NCI-H510A (cell line): ENCODE data around the gene TNS1.
A peak's percentile ranks its signal among the peaks of the same experiment; 100 is the strongest.

Experiments
- DNase-seq: peaks from one replicate; lab custom pipeline; 2025; lab: John Stamatoyannopoulos, UW

The TNS1 gene

DNA sequence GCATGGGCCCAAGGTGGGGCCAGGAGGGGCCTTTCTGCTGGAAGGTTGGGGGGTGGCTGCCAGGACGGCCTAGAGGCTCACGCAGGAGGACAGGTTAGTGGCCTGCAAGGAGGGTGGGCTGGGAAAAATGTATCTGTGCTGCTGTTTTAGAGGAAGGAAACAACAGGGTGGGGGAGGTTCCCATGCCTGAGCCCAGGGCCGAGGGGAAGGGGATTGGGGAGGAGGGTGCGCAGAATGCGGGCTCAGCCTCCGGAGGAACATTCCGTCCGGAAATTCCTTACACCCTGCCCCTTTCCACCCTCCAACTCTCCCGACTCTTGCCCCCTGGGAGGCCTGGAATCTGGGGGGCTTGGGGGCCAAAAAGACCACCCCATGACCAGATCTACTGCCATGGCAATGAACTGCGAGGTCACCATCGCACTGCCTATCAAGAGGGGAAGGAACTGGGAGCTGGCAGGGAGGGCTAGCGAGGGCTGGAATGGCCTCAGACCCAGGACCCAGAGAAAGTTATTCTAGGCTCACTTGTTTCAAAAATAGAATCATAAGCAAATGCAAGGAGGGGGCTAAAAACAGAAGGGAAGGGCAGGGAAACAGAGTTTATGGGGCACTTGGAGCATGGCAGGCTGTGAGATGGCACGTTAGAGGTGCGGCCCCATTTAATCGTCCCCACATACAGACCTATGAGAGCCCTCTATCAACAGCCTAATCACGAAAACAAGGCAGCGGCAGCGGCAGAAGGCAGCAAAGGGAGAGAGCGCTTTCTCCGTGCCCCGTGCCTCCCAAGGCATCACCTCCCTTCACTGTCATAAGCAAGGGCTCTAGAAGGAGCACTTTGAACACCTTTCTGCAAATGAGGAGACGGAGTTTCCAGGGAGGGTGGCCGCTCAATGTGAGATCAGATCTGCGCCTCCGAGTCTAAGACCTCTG, 90.4 kb downstream of the TNS1 start:
- DNase-seq = no peak

DNA sequence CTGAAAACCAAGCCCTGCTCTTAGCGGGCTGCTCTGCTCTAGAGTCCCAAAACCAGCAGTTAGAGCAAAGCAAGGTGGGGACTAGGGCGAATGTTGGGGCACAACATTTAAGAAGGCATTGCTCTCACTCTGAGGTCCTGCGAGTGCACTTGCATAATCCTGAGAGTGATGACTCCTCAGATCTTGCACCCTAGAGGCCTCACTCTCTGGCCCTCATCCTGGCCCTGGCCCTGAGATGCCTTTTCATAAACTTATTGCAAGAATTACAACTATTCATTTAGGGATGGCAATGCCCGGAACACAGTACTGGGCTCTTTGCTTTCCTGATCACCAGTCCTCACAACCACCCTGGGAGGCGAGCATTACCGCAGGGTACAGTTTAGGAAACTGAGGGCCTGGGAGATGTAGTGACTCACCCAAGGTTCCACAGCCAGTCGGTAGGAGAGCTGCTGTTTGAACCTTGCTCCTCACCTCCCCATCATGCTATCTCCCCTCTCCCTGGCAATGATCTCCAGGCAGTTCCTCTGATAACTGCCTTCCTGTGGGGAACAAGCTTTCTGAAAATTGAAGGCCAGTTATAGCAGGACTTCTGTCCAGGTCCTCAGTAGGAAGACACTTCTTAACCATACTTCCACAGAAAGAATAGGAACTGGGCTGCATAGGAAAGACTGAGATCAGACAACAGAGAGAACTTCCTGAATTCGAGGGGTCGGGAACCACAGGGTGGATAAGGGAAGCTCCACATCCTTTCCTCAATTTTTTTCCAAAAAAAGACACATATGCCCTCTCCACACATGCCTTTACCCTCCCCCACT, 91.3 kb downstream of the TNS1 start:
- DNase-seq = no peak

DNA sequence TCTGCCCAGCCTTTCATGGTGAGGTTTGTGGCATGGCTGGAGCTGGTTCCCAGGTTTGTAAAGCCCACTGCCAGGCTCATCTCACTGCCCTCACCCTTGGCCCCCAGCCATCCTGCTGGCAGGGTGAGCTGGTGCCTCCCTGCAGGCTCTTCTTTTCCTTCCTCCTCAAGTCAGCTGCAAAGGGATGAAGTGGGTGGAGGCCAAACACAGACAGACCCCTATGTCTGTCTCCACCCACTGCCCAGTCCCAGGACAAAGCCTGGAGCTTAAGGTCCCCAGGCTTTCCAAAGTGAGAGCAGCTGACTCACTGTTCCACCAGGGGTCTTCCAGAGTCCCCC, 92.0 kb downstream of the TNS1 start:
- no peak for DNase-seq

GRCh38 chr2:217909156-217909820, 93.5 kb downstream of the TNS1 start:
- no peak for DNase-seq

GRCh38 chr2:217908544-217908943, 94.3 kb downstream of the TNS1 start:
- DNase-seq = no peak

GRCh38 chr2:217907266-217907665, 95.5 kb downstream of the TNS1 start:
- no peak for DNase-seq

- no peak for DNase-seq
Measured at GRCh38 chr2:217906798-217907197, 96.0 kb downstream of the TNS1 start.

- no peak for DNase-seq
Measured at GRCh38 chr2:217905896-217906295, 96.9 kb downstream of the TNS1 start.

- DNase-seq = no peak
Measured at GRCh38 chr2:217905395-217905794, 97.4 kb downstream of the TNS1 start.

GRCh38 chr2:217904614-217904965, 98.2 kb downstream of the TNS1 start:
- DNase-seq = no peak

DNA sequence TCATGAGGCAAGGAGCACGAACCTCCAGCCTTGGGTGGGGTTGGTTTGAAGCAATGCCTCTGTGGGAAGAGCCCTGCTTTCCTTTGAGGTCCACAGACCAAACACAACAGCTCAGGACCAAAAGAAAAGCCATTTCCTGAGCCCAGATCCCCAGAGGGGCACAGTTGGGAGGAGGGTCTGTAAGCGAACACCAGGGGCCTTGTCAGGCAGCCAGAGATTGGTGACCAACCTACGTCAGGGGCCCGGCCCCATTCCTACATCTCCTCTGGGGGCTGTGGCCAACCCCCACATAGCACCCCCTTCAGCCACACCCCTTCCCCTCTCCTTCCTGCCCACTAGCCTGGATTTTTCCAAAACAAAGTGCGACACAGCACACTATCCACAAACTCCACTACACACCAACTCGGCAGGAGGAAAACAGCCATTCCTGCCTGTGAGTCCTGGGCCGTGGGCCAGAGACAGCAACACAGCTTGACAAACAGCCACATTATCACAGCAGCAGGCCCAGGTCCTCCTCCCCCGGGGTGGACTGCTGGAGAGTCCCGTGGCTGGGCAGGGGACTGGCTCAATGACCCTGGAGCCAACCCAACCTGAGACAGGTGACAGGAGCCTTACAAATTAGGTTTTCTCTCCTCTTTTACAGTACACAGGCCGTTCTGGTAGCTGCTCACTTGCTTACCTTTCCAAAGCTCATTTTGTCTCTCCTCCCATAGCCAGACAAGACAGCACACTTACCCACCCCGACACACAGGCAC, 98.8 kb downstream of the TNS1 start:
- DNase-seq = no peak

DNA sequence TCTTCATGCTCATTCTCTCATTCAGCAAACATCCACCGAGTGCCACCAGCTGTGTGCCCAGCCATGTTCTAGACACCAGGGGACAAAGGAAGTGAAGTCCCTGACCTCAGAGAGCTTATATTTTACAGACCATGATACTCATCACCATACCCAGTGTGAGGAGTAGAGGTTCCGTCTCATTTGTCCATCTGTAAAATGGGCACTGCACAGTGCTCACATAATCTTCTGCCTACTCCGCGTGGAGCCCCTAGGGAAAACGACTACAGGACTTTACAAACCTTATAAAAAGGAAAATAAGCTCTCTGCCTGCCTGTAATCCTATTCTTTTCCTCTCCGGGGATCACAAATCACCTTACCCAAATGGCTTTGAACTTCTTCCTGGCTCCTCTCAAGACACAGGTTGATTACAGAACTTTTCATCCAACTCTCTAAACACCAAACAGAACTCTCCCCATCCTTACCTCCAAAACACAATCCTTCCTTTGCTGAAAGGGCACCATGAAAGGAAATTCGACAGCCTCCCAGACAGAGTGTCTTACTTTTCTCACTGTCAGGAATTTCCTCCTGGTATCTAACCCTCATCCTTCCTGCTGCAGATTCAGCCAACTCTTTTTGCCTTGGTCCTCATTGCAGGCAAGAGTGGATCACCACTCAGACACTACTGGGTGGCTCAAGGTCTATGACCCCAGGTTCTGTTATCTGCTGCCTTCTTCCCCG, 99.5 kb downstream of the TNS1 start:
- DNase-seq = no peak

GRCh38 chr2:217902379-217903141, 100.2 kb downstream of the TNS1 start:
- no peak for DNase-seq

DNA sequence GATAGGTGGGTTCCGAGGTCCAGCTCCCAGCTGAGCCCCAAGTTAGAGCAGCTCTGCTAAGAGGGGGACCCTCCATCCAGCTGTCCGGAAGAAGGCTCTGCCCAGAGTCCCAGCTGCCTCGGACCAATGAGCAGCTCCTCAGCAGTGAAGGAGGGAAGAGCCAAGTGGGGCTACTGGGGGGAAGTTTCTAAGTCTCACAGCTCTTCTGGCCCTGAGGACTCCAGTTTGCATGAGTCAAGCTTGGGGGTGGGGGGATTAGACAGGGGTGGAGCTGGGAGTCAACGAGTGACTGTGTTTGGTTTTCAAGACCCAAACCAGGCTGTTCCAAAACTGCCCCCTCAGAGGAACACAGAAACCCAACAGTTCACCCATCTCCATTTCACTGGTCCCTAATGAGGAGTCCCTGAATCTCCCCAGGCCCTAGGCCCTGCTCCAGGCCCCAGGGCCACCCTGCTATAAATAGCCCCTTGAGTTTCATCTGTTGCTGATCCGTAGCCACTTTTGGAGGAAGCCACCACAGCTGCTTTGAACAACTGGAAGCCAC, 100.9 kb downstream of the TNS1 start:
- DNase-seq = no peak

- no peak for DNase-seq
Measured at GRCh38 chr2:217901400-217901799, 101.4 kb downstream of the TNS1 start.

DNA sequence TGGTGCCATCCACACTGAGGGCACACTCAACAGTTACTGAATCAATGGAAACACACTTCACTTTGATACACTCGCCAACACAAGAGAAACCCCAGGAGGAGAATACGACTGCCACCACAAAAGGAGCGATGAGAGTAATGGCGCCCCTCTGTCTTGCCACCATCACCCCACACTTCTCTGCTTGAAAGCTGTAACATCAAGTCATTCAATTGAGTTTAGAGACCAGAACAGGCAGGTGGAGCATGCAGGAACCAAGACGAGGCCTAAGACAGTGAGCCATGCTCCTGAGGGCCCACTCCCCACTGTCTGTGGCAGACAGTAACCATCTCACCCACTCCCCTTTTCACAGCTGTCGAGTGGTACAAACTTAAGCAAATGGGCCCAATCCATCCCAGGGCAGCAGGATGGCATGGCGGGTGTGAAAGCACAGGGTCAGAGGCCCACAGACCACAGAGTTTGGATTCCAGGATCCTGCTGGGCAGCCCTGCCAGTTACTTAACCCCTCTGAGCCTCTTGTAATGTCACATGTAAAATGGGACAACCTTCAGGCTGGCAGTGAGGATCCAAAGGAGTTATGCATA, 101.9 kb downstream of the TNS1 start:
- no peak for DNase-seq

DNA sequence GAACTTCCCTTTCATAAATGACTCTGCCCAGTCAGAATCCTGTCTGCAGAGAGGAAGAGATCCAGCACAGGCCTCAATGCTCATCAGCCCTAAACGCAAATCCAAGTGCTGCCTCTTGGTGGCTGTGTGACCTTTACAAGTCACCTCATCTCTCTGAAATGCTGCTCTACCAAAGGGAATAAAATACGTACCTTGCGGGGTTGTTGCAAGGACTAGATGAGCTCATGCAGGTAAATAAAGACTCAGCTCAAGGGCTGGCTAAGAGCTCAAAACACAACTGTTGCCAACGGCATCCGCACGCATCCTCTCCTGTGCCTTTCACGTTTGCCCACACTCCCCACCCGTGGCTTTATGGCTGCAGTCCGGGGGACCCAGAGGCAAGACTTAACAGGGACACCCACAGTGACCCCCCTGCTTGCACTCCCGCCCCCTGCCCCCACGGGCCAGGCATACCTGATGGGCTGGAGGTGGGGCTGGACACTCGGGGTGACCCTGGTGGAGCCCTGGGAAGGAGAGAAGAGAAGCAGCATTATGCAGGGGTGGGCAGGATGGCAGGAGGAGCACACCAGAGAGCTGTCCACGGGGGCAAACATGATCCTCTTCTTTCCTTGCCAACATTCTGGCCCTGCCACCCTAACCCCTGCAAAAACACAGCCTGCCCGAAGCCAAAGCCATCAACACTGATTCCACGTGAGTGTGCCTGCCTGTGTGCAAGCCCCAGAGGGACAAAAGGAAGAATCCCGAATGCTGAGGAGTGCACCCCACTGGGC, 102.6 kb downstream of the TNS1 start:
- DNase-seq = peak; percentile 71

DNA sequence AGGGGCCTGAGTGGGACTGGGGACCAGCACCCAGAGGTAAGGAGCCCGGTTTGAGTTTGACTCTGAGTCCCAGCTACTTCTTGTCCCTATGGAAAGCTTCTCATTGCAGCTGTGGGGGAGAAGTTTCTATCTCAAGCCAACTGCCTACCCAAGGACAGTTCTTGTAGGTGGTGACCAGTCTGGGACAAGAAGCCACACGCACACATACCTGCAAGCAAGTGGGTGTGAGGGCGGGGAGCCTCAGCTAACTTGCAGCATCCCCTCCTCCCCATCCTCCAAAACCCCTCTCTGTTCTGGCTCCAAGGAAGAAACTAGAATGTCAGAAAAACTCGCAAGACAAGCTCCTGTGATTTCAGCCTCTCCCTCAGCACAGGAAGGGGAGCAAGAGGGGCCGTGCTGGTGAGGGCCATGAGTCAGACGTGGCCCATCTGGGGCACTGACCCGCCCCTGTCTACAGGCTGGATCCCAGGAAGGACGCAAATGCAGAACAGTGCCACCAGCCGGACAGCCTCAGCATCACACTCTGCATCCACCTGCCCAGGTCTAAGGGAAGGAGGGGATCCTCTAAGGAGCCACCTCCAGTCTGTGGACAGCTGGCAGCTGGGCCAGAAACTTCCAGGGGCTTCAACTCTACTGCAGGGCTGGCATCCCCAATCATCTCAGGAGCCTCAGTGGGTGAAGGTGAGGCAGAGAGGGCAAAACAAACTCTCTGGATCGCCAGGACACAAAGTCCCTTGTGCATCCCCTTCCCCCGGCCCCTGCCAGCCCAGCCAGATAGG, 103.4 kb downstream of the TNS1 start:
- DNase-seq = peak; percentile 64
